Neural cell (in vitro differentiated cells): ENCODE data around the gene FRAT2.

ENCODE experiments used
- EZH2 ChIP-seq: fragments of 200-600, 300-800 bp; shearing (Covaris generic), sonication (generic); IDR thresholded peaks from 2 replicates; pipeline ENCODE4 v1.6.1; 2014; ENCODE audit warnings: antibody characterized with exemption, low read length, borderline replicate concordance, mild to moderate bottlenecking; ENCODE audit not compliant: insufficient read depth, poor library complexity, severe bottlenecking
- POLR2AphosphoS5 ChIP-seq: IDR thresholded peaks from 2 replicates; pipeline ENCODE4 v1.6.1; 2012
- RAD21 ChIP-seq: fragments of 450-650 bp; conservative IDR thresholded peaks from 2 replicates; pipeline ENCODE4 v1.6.1; 2014; ENCODE audit warnings: antibody characterized with exemption, mild to moderate bottlenecking, moderate library complexity
- TF ChIP-seq, protein P1 (sequence below): fragments of 450-650 bp; IDR thresholded peaks from 2 replicates; pipeline ENCODE4 v1.5.1; 2014; ENCODE audit warnings: antibody characterized with exemption, mild to moderate bottlenecking, moderate library complexity; ENCODE audit not compliant: poor library complexity, severe bottlenecking
- TF ChIP-seq, protein P2 (sequence below): IDR thresholded peaks from 2 replicates; pipeline ENCODE4 v1.6.1; 2012; ENCODE audit warnings: borderline replicate concordance

DNA sequence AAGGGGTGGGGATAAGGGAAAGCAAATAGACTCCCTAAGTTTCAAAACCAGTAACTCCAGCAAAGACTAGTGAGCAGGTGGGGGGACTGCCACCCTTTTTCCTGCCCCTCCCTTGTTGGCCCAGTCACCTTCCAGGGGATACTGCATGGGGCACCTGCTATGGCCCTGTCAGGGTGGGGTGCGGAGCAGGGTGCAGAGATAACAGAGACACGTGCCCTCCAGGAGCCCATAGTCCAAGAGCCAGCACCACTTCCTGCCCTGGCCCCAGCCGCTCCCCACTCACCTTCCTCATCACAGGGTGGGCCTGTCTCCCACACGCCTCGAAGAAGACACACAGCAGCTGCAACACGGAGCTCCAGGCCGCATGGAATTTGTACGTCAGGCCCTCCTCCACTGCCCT lies 46.0 kb upstream of the FRAT2 start:
- TF ChIP-seq RAD21 (no peak), POLR2AphosphoS5 (no peak), EZH2 (no peak)
- TF ChIP-seq, protein P1, sequence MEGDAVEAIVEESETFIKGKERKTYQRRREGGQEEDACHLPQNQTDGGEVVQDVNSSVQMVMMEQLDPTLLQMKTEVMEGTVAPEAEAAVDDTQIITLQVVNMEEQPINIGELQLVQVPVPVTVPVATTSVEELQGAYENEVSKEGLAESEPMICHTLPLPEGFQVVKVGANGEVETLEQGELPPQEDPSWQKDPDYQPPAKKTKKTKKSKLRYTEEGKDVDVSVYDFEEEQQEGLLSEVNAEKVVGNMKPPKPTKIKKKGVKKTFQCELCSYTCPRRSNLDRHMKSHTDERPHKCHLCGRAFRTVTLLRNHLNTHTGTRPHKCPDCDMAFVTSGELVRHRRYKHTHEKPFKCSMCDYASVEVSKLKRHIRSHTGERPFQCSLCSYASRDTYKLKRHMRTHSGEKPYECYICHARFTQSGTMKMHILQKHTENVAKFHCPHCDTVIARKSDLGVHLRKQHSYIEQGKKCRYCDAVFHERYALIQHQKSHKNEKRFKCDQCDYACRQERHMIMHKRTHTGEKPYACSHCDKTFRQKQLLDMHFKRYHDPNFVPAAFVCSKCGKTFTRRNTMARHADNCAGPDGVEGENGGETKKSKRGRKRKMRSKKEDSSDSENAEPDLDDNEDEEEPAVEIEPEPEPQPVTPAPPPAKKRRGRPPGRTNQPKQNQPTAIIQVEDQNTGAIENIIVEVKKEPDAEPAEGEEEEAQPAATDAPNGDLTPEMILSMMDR: no peak
- TF ChIP-seq, protein P2, sequence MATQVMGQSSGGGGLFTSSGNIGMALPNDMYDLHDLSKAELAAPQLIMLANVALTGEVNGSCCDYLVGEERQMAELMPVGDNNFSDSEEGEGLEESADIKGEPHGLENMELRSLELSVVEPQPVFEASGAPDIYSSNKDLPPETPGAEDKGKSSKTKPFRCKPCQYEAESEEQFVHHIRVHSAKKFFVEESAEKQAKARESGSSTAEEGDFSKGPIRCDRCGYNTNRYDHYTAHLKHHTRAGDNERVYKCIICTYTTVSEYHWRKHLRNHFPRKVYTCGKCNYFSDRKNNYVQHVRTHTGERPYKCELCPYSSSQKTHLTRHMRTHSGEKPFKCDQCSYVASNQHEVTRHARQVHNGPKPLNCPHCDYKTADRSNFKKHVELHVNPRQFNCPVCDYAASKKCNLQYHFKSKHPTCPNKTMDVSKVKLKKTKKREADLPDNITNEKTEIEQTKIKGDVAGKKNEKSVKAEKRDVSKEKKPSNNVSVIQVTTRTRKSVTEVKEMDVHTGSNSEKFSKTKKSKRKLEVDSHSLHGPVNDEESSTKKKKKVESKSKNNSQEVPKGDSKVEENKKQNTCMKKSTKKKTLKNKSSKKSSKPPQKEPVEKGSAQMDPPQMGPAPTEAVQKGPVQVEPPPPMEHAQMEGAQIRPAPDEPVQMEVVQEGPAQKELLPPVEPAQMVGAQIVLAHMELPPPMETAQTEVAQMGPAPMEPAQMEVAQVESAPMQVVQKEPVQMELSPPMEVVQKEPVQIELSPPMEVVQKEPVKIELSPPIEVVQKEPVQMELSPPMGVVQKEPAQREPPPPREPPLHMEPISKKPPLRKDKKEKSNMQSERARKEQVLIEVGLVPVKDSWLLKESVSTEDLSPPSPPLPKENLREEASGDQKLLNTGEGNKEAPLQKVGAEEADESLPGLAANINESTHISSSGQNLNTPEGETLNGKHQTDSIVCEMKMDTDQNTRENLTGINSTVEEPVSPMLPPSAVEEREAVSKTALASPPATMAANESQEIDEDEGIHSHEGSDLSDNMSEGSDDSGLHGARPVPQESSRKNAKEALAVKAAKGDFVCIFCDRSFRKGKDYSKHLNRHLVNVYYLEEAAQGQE: no peak
